ENCODE data around the gene IL3RA. TPM values are rescaled to one million over a fixed set of nuclear protein-coding genes. Genes with fewer than 3 reads are reported as not detected.
"Not testable (repeated sequence)": the region's sequence is repeated elsewhere in the genome, so short reads cannot be mapped to it uniquely, and the experiment has no call there.

IL3RA gene
- total RNA-seq, 1 donor from 2014 or later = not detected

DNA sequence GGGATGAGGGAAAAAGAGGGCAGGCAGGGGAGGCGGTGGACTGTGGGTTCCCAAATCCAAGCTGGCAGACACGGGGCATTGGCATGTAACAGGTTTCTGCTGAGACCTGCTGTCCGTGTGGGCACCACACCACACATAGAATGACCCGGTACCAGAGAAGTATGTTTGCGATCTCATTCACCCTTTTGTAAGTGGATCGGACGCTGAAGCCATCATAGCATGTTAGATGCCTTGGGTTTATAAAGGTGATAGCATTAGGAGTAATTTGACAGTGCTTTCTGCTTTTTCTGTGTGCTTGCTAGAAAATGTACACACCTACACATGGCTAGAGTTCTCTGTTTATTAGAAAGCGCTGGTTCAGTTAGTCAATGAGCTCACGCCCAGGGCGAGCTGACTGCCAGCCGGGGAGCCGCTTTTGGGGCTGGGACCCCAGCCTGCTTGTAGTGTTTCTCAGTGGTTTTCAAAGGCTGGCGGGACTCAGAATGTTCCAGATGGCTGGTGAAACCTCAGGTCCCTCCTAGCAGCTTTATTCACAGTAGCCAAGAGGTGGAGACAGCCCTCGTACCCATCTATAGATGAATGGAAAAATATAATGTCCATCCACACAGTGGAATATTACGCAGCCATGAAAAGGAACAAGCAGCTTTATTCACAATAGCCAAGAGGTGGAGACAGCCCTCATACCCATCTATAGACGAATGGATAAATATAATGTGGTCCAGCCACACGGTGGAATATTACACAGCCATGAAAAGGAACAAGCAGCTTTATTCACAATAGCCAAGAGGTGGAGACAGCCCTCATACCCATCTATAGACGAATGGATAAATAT lies 579 bp downstream of the IL3RA start:
- Mint-ChIP-seq H3K36me3 (ENCODE audit: low read depth) (no peaks in the 10 kb centered on the region), H3K27ac (ENCODE audit: unreplicated experiment) (no peak overlapping the region), H3K4me3 (no peak overlapping the region), H3K27me3 (ENCODE audit: low read depth) (no peaks in the 10 kb centered on the region), H3K4me1 (peaks cover 4% of the 10 kb centered on the region), H3K9me3 (peaks cover 2% of the 10 kb centered on the region)
- no peak for TF ChIP-seq CTCF (conservative IDR thresholded peaks at IDR 0.05)
- DNase-seq (ENCODE audit: low read depth, low spot score) = no peak

GRCh38 chrX:1341545-1342184 lies 5.1 kb downstream of the IL3RA start:
- Mint-ChIP-seq H3K36me3 (ENCODE audit: low read depth) (no peaks in the 10 kb centered on the region), H3K4me3 (no peak overlapping the region), H3K27ac (ENCODE audit: unreplicated experiment) (no peak overlapping the region), H3K27me3 (ENCODE audit: low read depth) (no peaks in the 10 kb centered on the region), H3K9me3 (peaks cover 2% of the 10 kb centered on the region), H3K4me1 (peaks cover 3% of the 10 kb centered on the region)
- no peak for DNase-seq (ENCODE audit: low read depth, low spot score)
- TF ChIP-seq CTCF (conservative IDR thresholded peaks at IDR 0.05) = no peak

GRCh38 chrX:1349606-1350005 lies 13.0 kb downstream of the IL3RA start:
- not testable (repeated sequence) for H3K36me3 Mint-ChIP-seq (ENCODE audit: low read depth); H3K4me3 Mint-ChIP-seq; DNase-seq (ENCODE audit: low read depth, low spot score); H3K9me3 Mint-ChIP-seq; H3K27ac Mint-ChIP-seq (ENCODE audit: unreplicated experiment); H3K27me3 Mint-ChIP-seq (ENCODE audit: low read depth); H3K4me1 Mint-ChIP-seq

- no peaks in the 10 kb centered on the region for H3K27me3 Mint-ChIP-seq (ENCODE audit: low read depth)
- DNase-seq (ENCODE audit: low read depth, low spot score) = no peak
- H3K9me3 Mint-ChIP-seq = no peaks in the 10 kb centered on the region
- H3K4me3 Mint-ChIP-seq = no peak overlapping the region
- H3K36me3 Mint-ChIP-seq (ENCODE audit: low read depth) = no peaks in the 10 kb centered on the region
- H3K4me1 Mint-ChIP-seq = peaks cover 8% of the 10 kb centered on the region
- H3K27ac Mint-ChIP-seq (ENCODE audit: unreplicated experiment) = no peak overlapping the region
- no peak for TF ChIP-seq CTCF (conservative IDR thresholded peaks at IDR 0.05)
Measured at GRCh38 chrX:1351981-1352714, 15.6 kb downstream of the IL3RA start.

- H3K27ac Mint-ChIP-seq (ENCODE audit: unreplicated experiment) = peak overlapping the region; percentile 27
- DNase-seq (ENCODE audit: low read depth, low spot score) = no peak
- TF ChIP-seq CTCF (conservative IDR thresholded peaks at IDR 0.05) = no peak
- peaks cover 4% of the 10 kb centered on the region for H3K36me3 Mint-ChIP-seq (ENCODE audit: low read depth)
- H3K27me3 Mint-ChIP-seq (ENCODE audit: low read depth) = no peaks in the 10 kb centered on the region
- H3K9me3 Mint-ChIP-seq = no peaks in the 10 kb centered on the region
- no peak overlapping the region for H3K4me3 Mint-ChIP-seq
- peaks cover 8% of the 10 kb centered on the region for H3K4me1 Mint-ChIP-seq
Measured at GRCh38 chrX:1354036-1355019, 17.7 kb downstream of the IL3RA start.

Data from neural crest cell (in vitro differentiated cells).